CD4-positive, CD25-positive, alpha-beta regulatory T cell (primary cell): ENCODE data around the gene UNK. TPM values are rescaled to one million over a fixed set of nuclear protein-coding genes. Genes with fewer than 3 reads are reported as not detected.
"Not testable (repeated sequence)": the region's sequence is repeated elsewhere in the genome, so short reads cannot be mapped to it uniquely, and the experiment has no call there.

ENCODE experiments used
- ATAC-seq, 2 donors: fragments of 150-1000 bp; cut with Tn5 transposase; one replicate each; pipeline ENCODE4 v1.10.0; 2021; ENCODE audit warnings: low read depth in 2 of 2, moderate number of reproducible peaks in 2 of 2, moderate library complexity in 1 of 2
- DNase-seq, 3 donors: peaks; one replicate each; pipeline versions ENCODE4 v3.0.0 to v3.0.0-alpha.2; 2012 to 2022; ENCODE audit warnings: mixed read lengths in 1 of 3
- H3K27ac ChIP-seq: one replicate; pipeline ENCODE4 v1.7.0; 2013; ENCODE audit warnings: mild to moderate bottlenecking, low read length; ENCODE audit not compliant: insufficient read depth, poor library complexity, severe bottlenecking
- H3K27me3 ChIP-seq: one replicate; pipeline ENCODE4 v1.7.0; 2013; ENCODE audit warnings: low read length; ENCODE audit not compliant: control insufficient read depth, insufficient read depth
- H3K36me3 ChIP-seq: one replicate; pipeline ENCODE4 v1.7.0; 2013; ENCODE audit warnings: mild to moderate bottlenecking, low read length, moderate library complexity; ENCODE audit not compliant: control insufficient read depth, insufficient read depth
- H3K4me1 ChIP-seq: 2 replicates; pipeline ENCODE4 v1.7.0; 2013; ENCODE audit warnings: mild to moderate bottlenecking, low read length; ENCODE audit not compliant: insufficient read depth, control insufficient read depth, poor library complexity, severe bottlenecking
- H3K4me3 ChIP-seq: one replicate; pipeline ENCODE4 v1.7.0; 2013; ENCODE audit warnings: low read depth, mild to moderate bottlenecking, low read length, moderate library complexity
- H3K9me3 ChIP-seq, 2 experiments: 1 replicate in 1 of 2; 2 replicates in 1 of 2; pipeline ENCODE4 v1.7.0; 2013; ENCODE audit warnings: low read length in 2 of 2, mild to moderate bottlenecking in 1 of 2, moderate library complexity in 1 of 2; ENCODE audit not compliant: control insufficient read depth in 2 of 2
- H3K27ac Mint-ChIP-seq, 3 donors: one replicate each; pipeline ENCODE4 v1.8.0; 2020 to 2022; ENCODE audit warnings: mild to moderate bottlenecking in 3 of 3, mixed read lengths in 3 of 3, moderate library complexity in 2 of 3
- H3K27me3 Mint-ChIP-seq: one replicate; pipeline ENCODE4 v1.8.0; 2022; ENCODE audit warnings: mild to moderate bottlenecking, mixed read lengths
- H3K36me3 Mint-ChIP-seq: one replicate; pipeline ENCODE4 v1.8.0; 2020; ENCODE audit warnings: mixed read lengths
- H3K4me1 Mint-ChIP-seq, 4 donors: one replicate each; pipeline ENCODE4 v1.8.0; 2020 to 2022; ENCODE audit warnings: mixed read lengths in 4 of 4, mild to moderate bottlenecking in 1 of 4
- H3K4me3 Mint-ChIP-seq, 4 donors: one replicate each; pipeline ENCODE4 v1.8.0; 2020 to 2022; ENCODE audit warnings: mild to moderate bottlenecking in 4 of 4, mixed read lengths in 4 of 4, moderate library complexity in 3 of 4
- H3K9me3 Mint-ChIP-seq, 7 donors: one replicate each; pipeline ENCODE4 v1.8.0; 2020 to 2022; ENCODE audit warnings: mixed read lengths in 7 of 7, mild to moderate bottlenecking in 3 of 7, moderate library complexity in 2 of 7
- polyA plus RNA-seq, 4 donors: library from polyadenylated mRNA; unstranded; fragments of 300-500 nt; fragmentation: Illumina TruSeq; gene quantifications; one replicate each; pipeline ENCODE4 v1.2.3, GENCODE V29; 2021
- total RNA-seq: library from RNA; stranded (reverse); gene quantifications from one replicate; pipeline ENCODE4 v1.2.3, GENCODE V29; 2022

UNK gene
- total and polyA plus RNA-seq, 5 donors from 2014 or later: 15.3 to 33.9 (median 24.2) TPM

- Mint-ChIP-seq H3K4me1 (peaks cover 4 to 39% (median 25%) of the 10 kb centered on the region in 4 donors), H3K27ac (no peak overlapping the region), H3K27me3 (no peaks in the 10 kb centered on the region), H3K9me3 (peaks cover 0 to 1% (median 0%) of the 10 kb centered on the region in 7 donors), H3K4me3 (peak overlapping the region in 3 of 4 donors; percentile 10 to 75 (median 43)), H3K36me3 (peaks cover 16% of the 10 kb centered on the region)
- ATAC-seq (no peak), DNase-seq (no peak)
- Histone ChIP-seq H3K36me3 (peaks cover 50% of the 10 kb centered on the region), H3K27ac (no peak overlapping the region), H3K4me3 (no peak overlapping the region), H3K4me1 (peaks cover 29% of the 10 kb centered on the region), H3K9me3 (no peaks in the 10 kb centered on the region), H3K27me3 (no peaks in the 10 kb centered on the region)
These were observed 66.5 kb downstream of the UNK start for GRCh38 chr17:75850928-75851692.

GRCh38 chr17:75851693-75851991 is 67.0 kb downstream of the UNK start:
- DNase-seq, H3K4me3 ChIP-seq, H3K27me3 ChIP-seq, H3K27ac Mint-ChIP-seq, H3K9me3 ChIP-seq, H3K27me3 Mint-ChIP-seq, ATAC-seq, H3K9me3 Mint-ChIP-seq, H3K27ac ChIP-seq: not testable (repeated sequence)
- H3K4me3 Mint-ChIP-seq: peak overlapping the region in 3 of 4 donors; percentile 10 to 75 (median 43)
- peaks cover 33% of the 10 kb centered on the region for H3K4me1 ChIP-seq
- peaks cover 9 to 44% (median 30%) of the 10 kb centered on the region in 4 donors for H3K4me1 Mint-ChIP-seq
- peaks cover 16% of the 10 kb centered on the region for H3K36me3 Mint-ChIP-seq
- peaks cover 47% of the 10 kb centered on the region for H3K36me3 ChIP-seq

- Histone ChIP-seq H3K4me3 (no peak overlapping the region), H3K27me3 (no peaks in the 10 kb centered on the region), H3K9me3 (no peaks in the 10 kb centered on the region), H3K27ac (peak overlapping the region; percentile 47), H3K4me1 (peaks cover 34% of the 10 kb centered on the region), H3K36me3 (peaks cover 30% of the 10 kb centered on the region)
- H3K36me3 Mint-ChIP-seq: peaks cover 14% of the 10 kb centered on the region
- no peak for DNase-seq
- ATAC-seq: no peak
- H3K4me3 Mint-ChIP-seq: peak overlapping the region in 1 of 4 donors; percentile 74
- H3K27me3 Mint-ChIP-seq: no peaks in the 10 kb centered on the region
- peak overlapping the region; percentile 26 to 55 (median 35) for H3K27ac Mint-ChIP-seq
- peaks cover 0 to 1% (median 0%) of the 10 kb centered on the region in 7 donors for H3K9me3 Mint-ChIP-seq
- peaks cover 6 to 49% (median 27%) of the 10 kb centered on the region in 4 donors for H3K4me1 Mint-ChIP-seq
These were observed 68.8 kb downstream of the UNK start for GRCh38 chr17:75853433-75853832.

- Histone ChIP-seq H3K27me3 (no peaks in the 10 kb centered on the region), H3K36me3 (peaks cover 22% of the 10 kb centered on the region), H3K4me3 (peak overlapping the region; percentile 93), H3K27ac (peak overlapping the region; percentile 92), H3K4me1 (peaks cover 36% of the 10 kb centered on the region), H3K9me3 (no peaks in the 10 kb centered on the region)
- H3K9me3 Mint-ChIP-seq: peaks cover 0 to 1% (median 0%) of the 10 kb centered on the region in 7 donors
- H3K36me3 Mint-ChIP-seq: peaks cover 9% of the 10 kb centered on the region
- DNase-seq: no peak
- no peak overlapping the region for H3K4me3 Mint-ChIP-seq
- no peaks in the 10 kb centered on the region for H3K27me3 Mint-ChIP-seq
- H3K4me1 Mint-ChIP-seq: peaks cover 5 to 51% (median 30%) of the 10 kb centered on the region in 4 donors
- H3K27ac Mint-ChIP-seq: no peak overlapping the region
- ATAC-seq: no peak
These were observed 69.6 kb downstream of the UNK start for GRCh38 chr17:75854101-75854748.

- Mint-ChIP-seq H3K4me1 (peaks cover 5 to 51% (median 26%) of the 10 kb centered on the region in 4 donors), H3K9me3 (peaks cover 0 to 1% (median 0%) of the 10 kb centered on the region in 7 donors), H3K27me3 (no peaks in the 10 kb centered on the region), H3K27ac (no peak overlapping the region), H3K36me3 (peaks cover 3% of the 10 kb centered on the region), H3K4me3 (no peak overlapping the region)
- Histone ChIP-seq H3K4me1 (peaks cover 36% of the 10 kb centered on the region), H3K27me3 (no peaks in the 10 kb centered on the region), H3K36me3 (peaks cover 16% of the 10 kb centered on the region), H3K9me3 (no peaks in the 10 kb centered on the region), H3K27ac (peak overlapping the region; percentile 92), H3K4me3 (peak overlapping the region; percentile 93)
- no peak for DNase-seq
- peak in 1 of 2 donors; percentile 0 for ATAC-seq
These were observed 70.3 kb downstream of the UNK start for GRCh38 chr17:75854881-75855309.

GRCh38 chr17:75855310-75856061 is 70.9 kb downstream of the UNK start, which contains the start of gene WBP2:
WBP2 (minus strand) TSS chr17:75855335; CDS start chr17:75855297, 38 bp downstream.
- Histone ChIP-seq H3K27me3 (no peaks in the 10 kb centered on the region), H3K4me3 (peak within 1 kb of the TSS; percentile 93), H3K36me3 (peaks cover 12% of the 10 kb centered on the region), H3K9me3 (no peaks in the 10 kb centered on the region), H3K27ac (peak within 1 kb of the TSS; percentile 92), H3K4me1 (peaks cover 36% of the 10 kb centered on the region)
- no peaks in the 10 kb centered on the region for H3K27me3 Mint-ChIP-seq
- H3K4me3 Mint-ChIP-seq: peak within 1 kb of the TSS in 3 of 4 donors; percentile 91 to 92 (median 92)
- H3K27ac Mint-ChIP-seq: peak within 1 kb of the TSS in 2 of 3 donors; percentile 94 to 98
- H3K4me1 Mint-ChIP-seq: peaks cover 5 to 50% (median 26%) of the 10 kb centered on the region in 4 donors
- DNase-seq: peak; percentile 96 to 100 (median 99)
- peaks cover 0 to 1% (median 0%) of the 10 kb centered on the region in 7 donors for H3K9me3 Mint-ChIP-seq
- peak; percentile 91 to 94 for ATAC-seq
- peaks cover 3% of the 10 kb centered on the region for H3K36me3 Mint-ChIP-seq

- Mint-ChIP-seq H3K36me3 (peaks cover 3% of the 10 kb centered on the region), H3K27ac (peak overlapping the region in 2 of 3 donors; percentile 94 to 98), H3K27me3 (no peaks in the 10 kb centered on the region), H3K4me3 (peak overlapping the region in 3 of 4 donors; percentile 91 to 92 (median 92)), H3K4me1 (peaks cover 5 to 51% (median 26%) of the 10 kb centered on the region in 4 donors), H3K9me3 (peaks cover 0 to 1% (median 0%) of the 10 kb centered on the region in 7 donors)
- DNase-seq (peak in 1 of 3 donors; percentile 45), ATAC-seq (no peak)
- peaks cover 5% of the 10 kb centered on the region for H3K36me3 ChIP-seq
- H3K9me3 ChIP-seq: no peaks in the 10 kb centered on the region
- H3K4me3 ChIP-seq: peak overlapping the region; percentile 79
- H3K27me3 ChIP-seq: no peaks in the 10 kb centered on the region
- peak overlapping the region; percentile 92 for H3K27ac ChIP-seq
- H3K4me1 ChIP-seq: peaks cover 36% of the 10 kb centered on the region
These were observed 71.6 kb downstream of the UNK start for GRCh38 chr17:75856062-75856756.
